Measurements from ENCODE around the gene KIF27.
"Not testable (repeated sequence)": the region's sequence is repeated elsewhere in the genome, so short reads cannot be mapped to it uniquely, and the experiment has no call there.

KIF27 gene

DNA sequence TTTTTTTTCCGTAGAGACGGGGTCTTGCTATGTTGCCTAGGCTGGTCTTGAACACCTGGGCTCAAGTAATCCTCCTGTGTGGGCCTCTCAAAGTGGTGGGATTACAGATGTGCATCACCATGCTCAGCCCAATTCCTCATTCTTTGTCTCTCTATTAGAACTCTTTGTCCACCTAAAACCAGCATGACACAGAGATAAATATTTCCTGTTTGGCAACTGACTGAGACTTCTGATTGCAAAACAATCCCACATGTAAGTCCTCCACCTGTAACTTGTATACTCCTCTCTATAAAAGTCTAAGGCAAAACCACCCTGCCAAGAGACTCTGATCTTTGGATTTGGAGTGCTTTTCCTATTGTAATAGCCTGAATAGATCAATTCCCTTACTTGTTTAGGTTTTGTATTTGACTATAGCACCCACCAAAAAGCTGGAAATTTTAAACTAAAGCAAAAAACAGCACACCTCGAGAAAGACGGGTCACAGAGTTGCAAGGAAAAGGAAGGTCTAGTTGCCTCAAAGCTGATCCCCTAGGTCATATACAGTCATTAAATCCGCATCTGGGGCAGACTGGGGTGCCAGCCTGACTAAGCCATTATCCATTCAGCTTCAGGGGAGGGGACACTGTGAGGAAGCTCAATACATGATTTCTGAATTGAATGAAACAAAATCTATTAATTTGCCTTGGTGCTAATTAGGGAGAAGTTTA is 13.5 kb upstream of the KIF27 start:
- in situ Hi-C loops (cut with MboI; ENCODE audit: low sequenced_read_pairs) = no loop called here

DNA sequence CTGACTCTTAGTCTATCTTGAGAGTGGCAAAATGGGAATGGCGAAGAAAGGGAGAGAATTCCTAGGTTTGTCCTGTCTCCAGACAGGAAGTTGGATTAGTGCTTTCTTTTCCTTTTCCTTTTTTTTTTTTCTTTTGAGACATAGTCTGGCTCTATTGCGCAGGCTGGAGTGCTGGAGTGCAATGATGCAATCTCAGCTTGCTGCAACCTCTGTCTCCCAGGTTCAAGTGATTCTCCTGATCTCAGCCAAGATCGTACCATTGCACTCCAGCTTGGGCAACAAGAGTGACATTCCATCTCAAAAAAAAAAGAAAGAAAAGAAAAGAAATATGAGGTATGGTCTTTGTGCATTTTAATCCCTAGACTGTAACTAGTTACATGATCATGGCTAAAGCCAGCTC is 12.6 kb upstream of the KIF27 start:
- in situ Hi-C loops (cut with MboI; ENCODE audit: low sequenced_read_pairs) = no loop called here

DNA sequence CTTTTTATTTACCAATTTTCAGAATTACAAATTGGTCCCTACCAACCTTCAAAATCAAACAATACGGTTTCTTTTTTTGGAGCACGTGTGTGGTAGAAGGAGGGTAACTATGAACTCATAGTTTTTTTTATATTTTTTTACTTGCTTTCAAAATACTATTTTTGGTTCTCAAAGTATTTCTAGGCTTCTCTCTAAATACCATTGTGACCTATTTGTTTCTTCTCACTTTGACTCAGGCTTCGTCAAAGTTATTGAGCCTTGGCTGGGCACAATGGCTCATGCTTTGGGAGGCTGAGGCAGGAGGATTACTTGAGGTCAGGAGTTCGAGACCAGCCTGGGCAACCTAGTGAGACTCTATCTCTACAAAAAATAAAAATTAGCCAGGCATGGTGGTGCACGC is 11.6 kb upstream of the KIF27 start:
- in situ Hi-C loops (cut with MboI; ENCODE audit: low sequenced_read_pairs) = no loop called here

DNA sequence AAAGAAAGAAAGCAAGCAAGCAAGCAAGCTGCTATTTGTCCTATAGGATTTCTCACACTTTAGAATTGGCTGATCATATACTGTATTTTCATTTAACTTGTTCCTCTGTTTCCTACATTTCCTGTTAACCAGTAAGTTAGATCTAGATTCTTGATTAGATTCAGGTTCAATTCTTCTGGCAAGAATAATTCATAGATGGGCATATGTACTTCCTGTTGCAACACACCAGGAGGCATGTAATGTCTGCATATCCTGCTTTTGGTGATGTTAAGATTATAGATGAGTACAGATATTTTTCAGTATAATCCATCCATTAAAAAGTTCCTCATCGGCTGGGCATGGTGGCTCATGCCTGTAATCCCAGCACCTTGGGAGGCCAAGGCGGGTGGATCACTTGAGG is 10.8 kb upstream of the KIF27 start:
- in situ Hi-C loops (cut with MboI; ENCODE audit: low sequenced_read_pairs) = no loop called here

DNA sequence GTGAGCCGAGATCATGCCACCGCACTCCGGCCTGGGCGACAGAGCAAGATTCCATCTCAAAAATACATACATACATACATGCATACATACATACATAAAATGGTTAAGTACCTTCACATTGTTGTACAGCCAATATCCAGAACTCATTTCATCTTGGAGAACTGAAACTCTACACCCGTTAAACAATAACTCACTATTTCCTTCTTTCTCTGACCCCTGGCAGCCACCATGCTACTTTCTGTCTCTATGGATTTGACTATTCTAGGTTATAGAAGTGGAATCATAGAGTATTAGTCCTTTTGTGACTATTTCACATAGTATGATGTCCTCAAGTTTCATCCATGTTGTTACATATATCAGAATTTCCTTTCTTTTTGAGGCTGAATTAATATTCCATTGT is 9.6 kb upstream of the KIF27 start:
- in situ Hi-C loops (cut with MboI; ENCODE audit: low sequenced_read_pairs) = no loop called here

DNA sequence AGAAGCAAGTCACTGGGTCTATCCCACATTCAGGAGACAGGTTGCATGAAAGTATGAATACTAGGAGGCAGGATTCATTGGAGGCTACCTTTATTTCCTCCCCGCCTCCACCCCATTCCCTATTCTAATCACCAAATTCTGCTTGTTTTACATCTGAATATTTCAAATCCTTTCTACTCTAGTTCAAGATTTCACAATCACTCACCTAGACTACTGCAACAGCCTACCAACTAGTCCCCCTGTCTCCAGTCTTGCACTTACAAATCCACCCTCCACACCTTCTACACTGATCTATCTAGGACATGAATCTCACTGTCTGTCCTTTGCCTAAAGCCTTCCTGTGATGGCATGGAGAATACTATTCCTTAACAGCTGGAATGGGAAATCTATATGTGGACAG is 6.4 kb upstream of the KIF27 start:
- in situ Hi-C loops (cut with MboI; ENCODE audit: low sequenced_read_pairs) = no loop called here

DNA sequence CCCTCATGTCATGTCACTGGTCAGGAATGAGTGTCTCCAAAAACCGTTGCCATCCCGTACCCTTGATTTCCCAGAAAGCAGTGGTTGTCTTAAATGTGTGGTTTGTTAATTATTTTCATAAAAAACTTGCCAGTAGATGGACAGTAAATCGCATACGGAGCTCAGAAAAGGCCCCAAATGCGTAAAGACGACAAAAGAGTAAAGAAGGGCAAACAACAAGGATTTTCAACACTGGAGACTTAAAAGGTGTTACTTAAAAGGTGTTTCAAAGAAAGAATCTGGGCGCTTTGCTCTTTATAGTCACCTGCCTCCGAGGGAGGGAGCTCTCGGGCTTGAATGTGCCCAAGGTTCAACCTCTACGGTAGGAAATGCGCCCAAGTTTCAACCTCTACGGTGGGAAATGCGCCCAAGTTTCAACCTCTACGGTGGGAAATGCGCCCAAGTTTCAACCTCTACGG is 734 bp downstream of the KIF27 start:
- in situ Hi-C loops (cut with MboI; ENCODE audit: low sequenced_read_pairs) = no loop called here

DNA sequence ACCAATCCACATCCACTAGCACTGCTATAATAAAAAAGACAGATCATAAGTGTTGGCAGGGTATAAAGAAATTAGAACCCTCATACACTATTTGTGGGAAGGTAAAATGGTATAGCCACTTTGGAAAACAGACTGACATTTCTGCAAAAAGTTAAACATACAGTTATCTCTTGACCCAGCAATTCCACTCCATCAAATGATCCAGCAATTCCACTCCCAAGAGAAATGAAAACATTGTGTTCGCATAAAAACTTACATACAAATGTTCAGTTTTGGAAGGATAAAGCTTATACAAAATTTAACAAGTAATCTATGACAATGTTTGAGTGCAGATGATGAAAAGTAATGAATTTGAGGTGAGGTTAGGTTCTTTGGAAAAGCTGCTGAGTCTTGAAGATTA is 2.1 kb downstream of the KIF27 start:
- in situ Hi-C loops (cut with MboI; ENCODE audit: low sequenced_read_pairs) = no loop called here

DNA sequence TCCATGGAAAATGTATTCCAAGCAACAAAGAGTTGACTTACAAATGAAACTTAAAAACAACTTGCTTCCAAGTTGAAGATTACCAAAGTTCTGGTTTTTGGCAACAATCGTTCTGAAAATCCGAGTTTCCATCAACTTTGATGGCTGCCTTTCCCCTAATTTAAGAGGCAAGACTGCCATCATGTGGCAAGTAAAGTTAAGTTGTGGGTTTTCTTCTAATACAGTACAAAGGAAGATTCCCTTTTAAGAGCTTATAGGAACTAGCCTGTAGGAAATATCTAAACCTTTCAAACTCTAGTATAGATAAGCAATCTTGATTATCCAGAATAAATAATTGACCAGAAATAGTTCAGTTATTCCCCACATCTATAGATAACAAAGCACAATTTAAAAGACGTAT is 9.0 kb downstream of the KIF27 start:
- in situ Hi-C loops (cut with MboI; ENCODE audit: low sequenced_read_pairs) = not testable (repeated sequence)

DNA sequence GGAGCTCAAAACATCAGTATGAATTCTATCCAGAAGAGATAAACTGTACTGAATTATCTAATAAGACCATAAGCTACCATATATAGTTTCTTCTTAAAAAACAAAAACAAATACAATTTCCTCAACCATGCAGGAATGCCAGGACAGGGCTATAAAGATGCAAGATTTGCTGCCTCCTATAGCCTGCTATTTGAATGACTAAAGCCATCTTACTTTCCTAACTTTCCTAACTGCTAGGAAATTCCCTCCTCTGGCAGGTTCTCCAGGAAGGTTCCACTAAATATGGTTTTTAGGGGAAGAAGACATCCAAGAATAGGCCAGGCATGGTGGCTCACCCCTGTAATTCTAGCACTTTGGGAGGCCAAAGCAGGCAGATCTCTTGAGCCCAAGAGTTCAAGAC is 15.1 kb downstream of the KIF27 start:
- in situ Hi-C loops (cut with MboI; ENCODE audit: low sequenced_read_pairs) = no loop called here

DNA sequence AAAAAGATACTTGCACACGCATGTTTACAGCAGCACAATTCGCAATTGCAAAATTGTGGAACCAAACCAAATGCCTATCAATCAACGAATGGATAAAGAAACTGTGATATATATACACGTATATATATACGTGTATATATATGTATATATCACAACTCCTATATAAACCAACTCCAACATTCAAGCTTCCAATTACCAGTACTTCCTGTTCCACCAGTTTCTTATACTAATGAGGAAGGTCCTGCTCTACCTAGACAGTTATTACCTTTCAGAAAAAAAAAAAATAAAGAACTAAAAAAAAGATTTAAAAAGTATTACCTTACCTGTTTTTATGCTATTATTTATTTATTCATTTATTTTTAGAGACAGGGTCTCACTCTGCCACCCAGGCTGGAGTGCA is 20.6 kb downstream of the KIF27 start:
- in situ Hi-C loops (cut with MboI; ENCODE audit: low sequenced_read_pairs) = not testable (repeated sequence)

DNA sequence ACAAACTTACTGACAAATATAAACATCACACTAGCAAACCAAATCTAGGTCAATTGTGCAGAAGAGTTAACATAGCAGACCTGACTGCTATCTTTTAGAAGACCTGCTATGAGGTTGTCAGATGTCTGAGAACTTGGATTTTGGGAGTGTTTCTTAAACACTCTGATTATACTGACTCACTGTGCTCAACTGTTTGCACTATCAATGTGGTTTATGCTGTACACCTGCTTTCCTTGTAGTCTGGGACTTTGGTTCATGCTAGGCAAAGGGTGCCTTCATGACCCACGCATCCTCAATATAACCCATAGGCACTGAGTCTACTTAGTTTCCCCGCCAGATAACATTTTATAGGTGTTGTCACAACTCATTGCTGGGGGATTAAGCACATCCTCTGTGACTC is 26.9 kb downstream of the KIF27 start:
- in situ Hi-C loops (cut with MboI; ENCODE audit: low sequenced_read_pairs) = not testable (repeated sequence)

DNA sequence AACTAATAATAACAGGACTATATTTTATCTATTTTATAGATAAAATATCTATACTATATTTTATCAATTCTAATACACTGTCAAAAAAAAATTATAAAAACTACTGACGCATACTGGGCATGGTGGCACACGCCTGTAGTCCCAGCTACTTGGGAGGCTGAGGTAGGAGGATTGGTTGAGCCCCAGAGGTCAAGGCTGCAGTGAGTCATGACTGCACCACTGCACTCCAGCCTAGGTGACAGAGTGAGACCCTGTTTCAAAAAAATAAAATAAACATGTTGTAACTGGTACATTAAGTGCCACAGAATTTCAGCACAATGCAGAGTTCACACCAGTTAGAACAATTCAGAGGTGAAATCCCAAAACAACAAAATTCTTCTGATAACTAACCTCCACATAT is 34.7 kb downstream of the KIF27 start:
- in situ Hi-C loops (cut with MboI; ENCODE audit: low sequenced_read_pairs) = not testable (repeated sequence)

DNA sequence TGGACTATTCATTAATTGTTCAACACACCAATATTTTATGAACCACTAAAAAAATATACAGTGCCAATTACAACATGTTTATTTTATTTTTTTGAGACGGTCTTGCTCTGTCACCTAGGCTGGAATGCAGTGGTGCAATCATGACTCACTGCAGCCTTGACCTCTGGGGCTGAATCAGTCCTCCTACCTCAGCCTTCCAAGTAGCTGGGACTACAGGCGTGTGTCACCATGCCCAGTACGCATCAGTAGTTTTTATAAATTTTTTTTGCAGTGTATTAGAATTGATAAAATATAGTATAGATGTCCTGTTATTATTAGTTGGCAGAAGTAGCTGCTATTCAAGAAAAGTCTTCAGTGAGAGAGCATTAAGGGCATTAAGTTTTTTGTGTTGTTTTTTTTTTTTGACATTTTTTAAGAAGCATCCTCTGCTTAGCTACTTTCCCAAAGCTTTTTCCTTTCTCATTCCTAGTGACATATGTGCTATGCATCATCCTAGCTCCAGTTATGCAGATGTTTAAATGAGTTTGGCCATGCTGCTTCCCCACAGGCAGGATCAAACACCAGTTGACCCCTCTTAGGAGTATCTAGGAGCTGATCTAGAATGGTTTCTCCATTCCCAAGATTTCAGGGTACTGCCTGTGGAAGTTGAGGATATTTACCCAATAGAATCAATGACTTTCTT is 35.5 kb downstream of the KIF27 start:
- in situ Hi-C loops (cut with MboI; ENCODE audit: low sequenced_read_pairs) = not testable (repeated sequence)

DNA sequence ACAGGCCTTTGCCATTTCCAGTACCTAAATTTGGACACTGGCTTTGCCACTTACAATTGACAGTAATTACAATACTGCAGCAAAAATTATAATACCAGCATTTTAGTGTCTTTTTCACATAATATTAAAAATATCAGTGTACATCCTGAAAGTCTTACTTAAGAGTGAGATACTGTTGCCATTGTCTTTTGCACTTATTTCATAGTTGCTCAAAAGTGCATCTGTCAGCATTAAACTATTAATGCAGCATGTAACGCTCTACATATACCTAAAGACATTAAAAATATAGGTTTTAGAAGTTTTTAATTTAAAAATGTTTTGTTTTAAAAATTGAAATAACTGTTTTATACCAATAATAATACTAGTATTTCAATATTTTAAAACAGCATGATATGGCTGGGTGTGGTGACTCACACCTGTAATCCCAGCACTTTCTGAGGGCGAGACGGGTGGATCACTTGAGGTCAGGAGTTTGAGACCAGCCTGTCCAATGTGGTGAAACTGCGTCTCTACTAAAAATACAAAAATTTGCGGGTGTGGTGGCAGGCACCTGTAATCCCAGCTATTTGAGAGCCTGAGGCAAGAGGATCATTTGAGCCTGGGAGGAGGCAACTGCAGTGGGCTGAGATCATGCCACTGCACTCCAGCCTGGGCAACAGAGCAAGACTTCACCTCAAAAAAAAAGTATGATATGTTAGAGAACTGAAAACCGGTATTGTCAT is 39.4 kb downstream of the KIF27 start:
- in situ Hi-C loops (cut with MboI; ENCODE audit: low sequenced_read_pairs) = not testable (repeated sequence)

DNA sequence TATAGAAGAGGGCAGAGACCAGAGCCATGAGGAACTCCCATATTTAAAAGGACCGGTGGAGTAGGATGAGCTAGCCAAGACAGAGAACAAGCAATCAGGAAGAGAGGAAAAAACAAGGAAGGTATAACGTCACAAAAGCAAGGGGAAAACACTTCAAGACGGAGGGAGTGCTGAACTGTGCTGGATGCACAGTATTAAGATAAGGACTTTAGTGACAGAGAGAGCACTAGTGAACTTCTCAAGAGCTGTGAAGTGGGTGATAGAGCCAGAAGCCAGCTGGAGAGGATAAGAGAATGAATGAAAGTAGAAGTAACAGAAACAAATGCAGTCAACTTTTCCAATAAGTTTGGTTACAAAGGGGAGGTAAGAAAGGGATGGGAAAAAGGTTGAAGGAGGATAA is 45.7 kb downstream of the KIF27 start:
- in situ Hi-C loops (cut with MboI; ENCODE audit: low sequenced_read_pairs) = not testable (repeated sequence)

DNA sequence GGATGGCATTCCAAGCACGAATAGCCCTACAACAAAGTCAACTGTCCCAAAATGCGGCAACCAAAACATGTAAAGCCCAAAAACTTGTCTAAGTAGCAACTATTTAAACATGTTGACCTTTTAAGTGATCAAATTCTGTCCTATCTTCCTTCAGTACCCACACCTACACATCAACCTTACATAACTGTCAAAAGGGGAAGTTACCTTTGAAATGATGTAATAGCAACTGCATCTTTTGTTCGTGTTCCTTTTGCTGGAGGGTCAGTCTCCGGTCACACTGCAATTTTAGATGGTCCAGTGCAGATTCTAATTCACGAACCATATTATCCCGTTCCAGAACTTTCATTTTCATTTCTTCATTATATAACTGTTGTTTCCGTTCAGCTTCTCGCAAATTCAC is 71.3 kb downstream of the KIF27 start:
- in situ Hi-C loops (cut with MboI; ENCODE audit: low sequenced_read_pairs) = not testable (repeated sequence)

DNA sequence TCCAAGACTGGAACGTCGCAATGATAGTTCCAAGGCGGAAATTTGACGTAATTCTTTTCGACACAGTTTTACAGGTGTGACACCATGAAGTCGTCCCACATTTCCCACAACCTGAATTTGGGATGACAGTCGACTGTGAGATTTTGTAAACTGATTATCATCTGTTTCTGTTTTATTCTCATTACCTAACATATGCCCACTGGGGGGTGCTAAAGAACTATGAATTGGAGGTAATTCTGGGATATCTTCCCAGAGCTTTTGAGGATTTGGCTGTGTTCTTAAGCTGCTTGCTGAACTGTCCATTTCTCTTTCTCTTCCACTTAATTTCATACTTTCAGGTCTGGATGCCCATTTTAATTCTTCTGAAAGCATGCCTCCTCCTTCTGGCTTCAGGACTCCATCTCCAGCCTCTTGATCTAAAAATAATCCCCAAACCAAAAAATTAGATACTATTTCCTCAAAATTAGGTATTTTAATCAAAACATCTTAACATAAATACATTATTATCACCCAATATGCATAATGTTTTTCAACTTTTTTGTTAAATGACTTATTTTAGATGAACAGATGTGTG is 84.1 kb downstream of the KIF27 start:
- in situ Hi-C loops (cut with MboI; ENCODE audit: low sequenced_read_pairs) = not testable (repeated sequence)

DNA sequence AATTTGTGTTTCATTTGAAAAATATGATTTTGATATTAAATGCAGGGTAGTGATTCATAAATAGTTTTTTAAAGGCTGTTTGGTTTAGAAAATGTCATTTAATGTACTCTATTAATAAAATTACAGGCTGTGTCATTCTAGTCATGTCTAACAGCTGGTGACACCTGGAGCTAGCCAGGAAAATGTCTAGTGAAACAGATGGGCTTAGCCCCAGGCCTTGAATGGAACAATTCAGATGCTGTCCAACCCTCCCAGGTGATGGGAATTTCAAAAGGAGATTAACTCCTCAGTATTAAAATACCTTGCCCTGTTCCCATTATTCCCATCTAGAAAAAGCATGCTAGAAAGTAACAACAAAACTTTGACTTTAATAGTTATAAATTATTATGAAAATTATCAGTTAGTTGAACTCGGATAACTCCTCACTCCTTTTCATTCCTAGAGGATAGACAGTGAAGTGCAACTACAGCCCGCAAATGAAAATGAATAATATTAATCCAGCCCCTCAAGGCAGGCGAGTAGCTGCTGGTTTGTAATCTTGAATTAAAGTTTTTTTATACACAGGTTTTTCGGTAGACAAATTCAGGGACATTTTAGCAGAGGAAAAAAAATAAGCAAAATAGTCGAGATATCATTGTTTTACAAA is 90.7 kb downstream of the KIF27 start:
- in situ Hi-C loops (cut with MboI; ENCODE audit: low sequenced_read_pairs) = not testable (repeated sequence)

DNA sequence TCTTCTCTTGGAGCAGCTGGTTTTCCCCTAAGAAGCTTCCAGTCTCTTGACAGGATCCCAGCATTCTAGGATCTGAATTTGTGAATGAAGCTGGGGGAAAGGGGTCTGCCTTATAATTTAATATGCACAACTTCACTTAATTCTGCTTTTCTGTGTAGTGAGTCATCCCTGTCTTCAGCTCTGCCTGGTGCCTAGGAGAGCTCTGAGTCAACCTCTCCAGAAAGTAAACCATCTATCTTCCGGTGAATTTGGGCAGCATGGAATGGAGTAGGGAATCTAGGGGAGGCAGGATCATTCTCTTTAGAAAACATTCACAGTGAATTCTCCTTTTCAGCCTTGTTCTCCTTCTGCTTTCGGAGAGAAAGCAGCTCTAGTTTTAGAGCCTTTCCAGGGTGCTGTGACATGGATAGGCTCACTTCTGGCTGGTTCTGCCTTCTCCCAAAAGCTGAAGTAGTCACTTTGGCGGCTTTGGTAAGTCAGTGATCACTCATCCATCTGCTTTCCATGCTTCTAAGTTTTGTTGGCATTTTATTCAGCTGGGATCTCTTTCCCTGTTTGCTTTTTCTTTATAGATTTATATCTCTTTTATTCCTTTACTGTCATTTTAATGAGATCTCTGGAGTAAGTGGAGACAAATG is 96.1 kb downstream of the KIF27 start:
- in situ Hi-C loops (cut with MboI; ENCODE audit: low sequenced_read_pairs) = not testable (repeated sequence)

Measured in hTERT RPE-1 (cell line).